ENCODE results near the gene HTATIP2. TPM values are rescaled to one million over a fixed set of nuclear protein-coding genes. Genes with fewer than 3 reads are reported as not detected.

Gene HTATIP2
- total and polyA plus RNA-seq, 3 donors (not counting 1 experiment from before 2014, with no cell fraction given): 24.3 to 64.8 (median 25.7) TPM

Other genes starting within 250 kb of the HTATIP2 start
- gene DBX1, start 203.2 kb upstream of the HTATIP2 start, total RNA-seq: not detected
- gene DBX1, start 203.2 kb upstream of the HTATIP2 start, polyA plus RNA-seq: not detected
- gene PRMT3, start 24.0 kb downstream of the HTATIP2 start, total RNA-seq: 10 to 100 TPM; 23.3 to 26.3 TPM
- 13.7 TPM for gene PRMT3, start 24.0 kb downstream of the HTATIP2 start, polyA plus RNA-seq
- under 1 TPM in 1 of 2 donors, not detected in 1; under 0.01 TPM for gene SLC6A5, start 235.9 kb downstream of the HTATIP2 start, total RNA-seq
- gene SLC6A5, start 235.9 kb downstream of the HTATIP2 start, polyA plus RNA-seq: not detected

Data from mammary epithelial cell (primary cell).